Measurements from ENCODE around the gene CHCHD3.

DNA sequence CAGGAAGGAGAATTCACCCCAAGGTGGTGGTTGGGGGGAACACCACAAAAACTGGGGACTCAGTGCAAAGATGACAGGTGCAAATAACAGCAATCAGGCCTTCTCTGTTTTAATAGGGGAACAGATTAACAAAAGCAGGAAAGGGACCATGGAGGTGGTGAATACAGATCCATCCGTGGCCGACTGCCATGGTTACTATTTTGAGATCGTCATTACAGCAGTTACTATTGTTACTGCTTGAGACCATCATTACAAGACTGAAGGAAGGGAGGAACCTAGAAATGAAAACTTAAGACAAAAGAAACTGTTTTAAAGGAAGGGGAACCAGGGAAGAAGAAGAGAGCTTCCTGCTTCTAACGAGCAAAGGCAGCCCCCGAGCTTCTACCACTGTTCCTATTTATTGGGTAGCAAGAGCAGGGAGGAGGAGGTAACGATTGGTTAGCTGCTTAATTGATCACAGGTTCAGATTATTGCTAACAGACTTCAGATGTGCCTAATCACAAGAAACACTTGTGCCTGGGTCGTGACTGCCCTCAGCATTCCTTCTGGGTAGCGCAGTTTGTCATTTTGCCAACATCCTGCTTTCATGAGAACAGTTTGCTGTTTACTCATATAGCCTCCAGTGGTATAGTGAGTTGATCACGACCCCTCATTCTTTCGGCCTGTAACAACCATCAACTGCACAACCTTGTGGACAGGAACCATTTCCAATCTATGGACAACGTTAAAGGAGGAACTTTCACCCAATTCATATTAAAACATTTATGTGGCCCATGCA, 216.3 kb downstream of the CHCHD3 start:
- TF ChIP-seq, protein P1, sequence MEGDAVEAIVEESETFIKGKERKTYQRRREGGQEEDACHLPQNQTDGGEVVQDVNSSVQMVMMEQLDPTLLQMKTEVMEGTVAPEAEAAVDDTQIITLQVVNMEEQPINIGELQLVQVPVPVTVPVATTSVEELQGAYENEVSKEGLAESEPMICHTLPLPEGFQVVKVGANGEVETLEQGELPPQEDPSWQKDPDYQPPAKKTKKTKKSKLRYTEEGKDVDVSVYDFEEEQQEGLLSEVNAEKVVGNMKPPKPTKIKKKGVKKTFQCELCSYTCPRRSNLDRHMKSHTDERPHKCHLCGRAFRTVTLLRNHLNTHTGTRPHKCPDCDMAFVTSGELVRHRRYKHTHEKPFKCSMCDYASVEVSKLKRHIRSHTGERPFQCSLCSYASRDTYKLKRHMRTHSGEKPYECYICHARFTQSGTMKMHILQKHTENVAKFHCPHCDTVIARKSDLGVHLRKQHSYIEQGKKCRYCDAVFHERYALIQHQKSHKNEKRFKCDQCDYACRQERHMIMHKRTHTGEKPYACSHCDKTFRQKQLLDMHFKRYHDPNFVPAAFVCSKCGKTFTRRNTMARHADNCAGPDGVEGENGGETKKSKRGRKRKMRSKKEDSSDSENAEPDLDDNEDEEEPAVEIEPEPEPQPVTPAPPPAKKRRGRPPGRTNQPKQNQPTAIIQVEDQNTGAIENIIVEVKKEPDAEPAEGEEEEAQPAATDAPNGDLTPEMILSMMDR (IDR thresholded peaks at IDR 0.05): no peak
- no peak for TF ChIP-seq POLR2A (IDR thresholded peaks at IDR 0.05)

Data from breast epithelium (tissue), 3 donors.